ENCODE results near the gene OPTC.

- no peak for TF ChIP-seq ZNF704 (tag by site-specific recombination; IDR thresholded peaks at IDR 0.05)
- no peak for TF ChIP-seq ZNF23 (tag by site-specific recombination; IDR thresholded peaks at IDR 0.05; ENCODE audit: borderline replicate concordance)
- no peak for TF ChIP-seq CTCF (tag by site-specific recombination; IDR thresholded peaks at IDR 0.05)
- no peak for TF ChIP-seq ZNF785 (tag by site-specific recombination; IDR thresholded peaks at IDR 0.05)
- no peak for TF ChIP-seq ZNF530 (tag by site-specific recombination; IDR thresholded peaks at IDR 0.05; ENCODE audit: low read depth)
- TF ChIP-seq ZNF112 (tag by site-specific recombination; IDR thresholded peaks at IDR 0.05), result no peak
- TF ChIP-seq ELK4 (IDR thresholded peaks at IDR 0.05; ENCODE audit: borderline replicate concordance, low read depth, low read length), result no peak
- TF ChIP-seq ZNF274 (IDR thresholded peaks at IDR 0.05; ENCODE audit: low read length), result no peak
- no peak for TF ChIP-seq ZNF274 (tag by site-specific recombination; IDR thresholded peaks at IDR 0.05; ENCODE audit: borderline replicate concordance)
- TF ChIP-seq INSM2 (tag by site-specific recombination; IDR thresholded peaks at IDR 0.05), result no peak
- no peak for TF ChIP-seq YY1 (tag by site-specific recombination; IDR thresholded peaks at IDR 0.05)
- no peak for TF ChIP-seq ZNF776 (tag by site-specific recombination; IDR thresholded peaks at IDR 0.05; ENCODE audit: borderline replicate concordance)
- TF ChIP-seq ZNF610 (tag by site-specific recombination; IDR thresholded peaks at IDR 0.05; ENCODE audit: borderline replicate concordance), result no peak
- TF ChIP-seq ZNF837 (tag by site-specific recombination; IDR thresholded peaks at IDR 0.05), result no peak
- no peak for TF ChIP-seq PBX3 (CRISPR knock-in tag; IDR thresholded peaks at IDR 0.05)
These were observed 40.9 kb upstream of the OPTC start for GRCh38 chr1:203453016-203453415.
